ENCODE measurements around the gene IGFBP2.

- no peak for TF ChIP-seq CTCF (IDR thresholded peaks at IDR 0.05; ENCODE audit: low read depth, low read length, missing input control)
- TF ChIP-seq SP1 (IDR thresholded peaks at IDR 0.05) = no peak
- no peak for TF ChIP-seq RAD21 (IDR thresholded peaks at IDR 0.05)
- TF ChIP-seq, protein P1, sequence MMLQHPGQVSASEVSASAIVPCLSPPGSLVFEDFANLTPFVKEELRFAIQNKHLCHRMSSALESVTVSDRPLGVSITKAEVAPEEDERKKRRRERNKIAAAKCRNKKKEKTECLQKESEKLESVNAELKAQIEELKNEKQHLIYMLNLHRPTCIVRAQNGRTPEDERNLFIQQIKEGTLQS (IDR thresholded peaks at IDR 0.05) = no peak
- TF ChIP-seq EGR1 (IDR thresholded peaks at IDR 0.05; ENCODE audit: low read depth in 2 of 2) = no peak
- TF ChIP-seq, protein P2, sequence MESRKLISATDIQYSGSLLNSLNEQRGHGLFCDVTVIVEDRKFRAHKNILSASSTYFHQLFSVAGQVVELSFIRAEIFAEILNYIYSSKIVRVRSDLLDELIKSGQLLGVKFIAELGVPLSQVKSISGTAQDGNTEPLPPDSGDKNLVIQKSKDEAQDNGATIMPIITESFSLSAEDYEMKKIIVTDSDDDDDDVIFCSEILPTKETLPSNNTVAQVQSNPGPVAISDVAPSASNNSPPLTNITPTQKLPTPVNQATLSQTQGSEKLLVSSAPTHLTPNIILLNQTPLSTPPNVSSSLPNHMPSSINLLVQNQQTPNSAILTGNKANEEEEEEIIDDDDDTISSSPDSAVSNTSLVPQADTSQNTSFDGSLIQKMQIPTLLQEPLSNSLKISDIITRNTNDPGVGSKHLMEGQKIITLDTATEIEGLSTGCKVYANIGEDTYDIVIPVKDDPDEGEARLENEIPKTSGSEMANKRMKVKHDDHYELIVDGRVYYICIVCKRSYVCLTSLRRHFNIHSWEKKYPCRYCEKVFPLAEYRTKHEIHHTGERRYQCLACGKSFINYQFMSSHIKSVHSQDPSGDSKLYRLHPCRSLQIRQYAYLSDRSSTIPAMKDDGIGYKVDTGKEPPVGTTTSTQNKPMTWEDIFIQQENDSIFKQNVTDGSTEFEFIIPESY (IDR thresholded peaks at IDR 0.05) = no peak
- TF ChIP-seq REST (IDR thresholded peaks at IDR 0.05) = no peak
- TF ChIP-seq MAX (IDR thresholded peaks at IDR 0.05) = no peak
- TF ChIP-seq YY1 (IDR thresholded peaks at IDR 0.05) = no peak
These were observed 41.7 kb upstream of the IGFBP2 start for GRCh38 chr2:216591480-216591879.
